Astrocyte (in vitro differentiated cells and primary cell): ENCODE measurements around the gene TBC1D5. TPM values are rescaled to one million over a fixed set of nuclear protein-coding genes. Genes with fewer than 3 reads are reported as not detected.
A peak's percentile ranks its signal among the peaks of the same experiment; 100 is the strongest.

Experiments used
- DNase-seq: peaks from one replicate; pipeline ENCODE4 v3.0.0-alpha.2; 2010; ENCODE audit warnings: low read depth
- FAIRE-seq: peaks from 2 replicates; lab custom pipeline; 2011; peaks lifted over from hg19 to GRCh38; lab: Jason Lieb, UNC
- H2AFZ ChIP-seq: 2 replicates; pipeline ENCODE4 v1.6.0; 2012; ENCODE audit warnings: low read depth, low read length, inconsistent platforms
- H3K27ac ChIP-seq: 2 replicates; pipeline ENCODE4 v1.5.1; 2011; ENCODE audit warnings: low read depth, low read length, inconsistent platforms
- H3K27me3 ChIP-seq: 2 replicates; pipeline ENCODE4 v1.6.0; 2011; ENCODE audit warnings: low read length, inconsistent platforms; ENCODE audit not compliant: insufficient read depth
- H3K36me3 ChIP-seq: 2 replicates; pipeline ENCODE4 v1.5.1; 2011; ENCODE audit warnings: low read length, inconsistent platforms; ENCODE audit not compliant: insufficient read depth
- H3K4me1 ChIP-seq: 2 replicates; pipeline ENCODE4 v1.5.1; 2011; ENCODE audit warnings: low read length, inconsistent platforms; ENCODE audit not compliant: insufficient read depth
- H3K4me2 ChIP-seq: 2 replicates; pipeline ENCODE4 v1.6.0; 2012; ENCODE audit warnings: low read length, inconsistent platforms
- H3K4me3 ChIP-seq: 2 replicates; pipeline ENCODE4 v1.5.1; 2011; ENCODE audit warnings: low read depth, mild to moderate bottlenecking, low read length, inconsistent platforms; ENCODE audit not compliant: insufficient read depth
- H3K79me2 ChIP-seq: 2 replicates; pipeline ENCODE4 v1.6.0; 2012; ENCODE audit warnings: mild to moderate bottlenecking, low read length, inconsistent platforms; ENCODE audit not compliant: insufficient read depth
- H3K9ac ChIP-seq: 2 replicates; pipeline ENCODE4 v1.6.0; 2012; ENCODE audit warnings: mild to moderate bottlenecking, low read length, inconsistent platforms
- H3K9me3 ChIP-seq: 2 replicates; pipeline ENCODE4 v1.5.1; 2012; ENCODE audit warnings: low read depth, mild to moderate bottlenecking, low read length, inconsistent platforms; ENCODE audit not compliant: insufficient read depth
- H4K20me1 ChIP-seq: 2 replicates; pipeline ENCODE4 v1.6.0; 2012; ENCODE audit warnings: low read length, inconsistent platforms; ENCODE audit not compliant: insufficient read depth
- H3K27ac Mint-ChIP-seq: one replicate; pipeline ENCODE4 v1.8.0; 2021; ENCODE audit warnings: mild to moderate bottlenecking, mixed read lengths; ENCODE audit not compliant: unreplicated experiment
- H3K27me3 Mint-ChIP-seq: one replicate; pipeline ENCODE4 v1.8.0; 2021; ENCODE audit warnings: low read depth, mixed read lengths; ENCODE audit not compliant: unreplicated experiment
- H3K36me3 Mint-ChIP-seq: one replicate; pipeline ENCODE4 v1.8.0; 2021; ENCODE audit warnings: low read depth, mixed read lengths; ENCODE audit not compliant: unreplicated experiment
- H3K4me1 Mint-ChIP-seq: one replicate; pipeline ENCODE4 v1.8.0; 2021; ENCODE audit warnings: low read depth, mixed read lengths; ENCODE audit not compliant: unreplicated experiment
- H3K4me3 Mint-ChIP-seq: one replicate; pipeline ENCODE4 v1.8.0; 2021; ENCODE audit warnings: mild to moderate bottlenecking, moderate library complexity, mixed read lengths; ENCODE audit not compliant: unreplicated experiment
- H3K9me3 Mint-ChIP-seq: one replicate; pipeline ENCODE4 v1.8.0; 2021; ENCODE audit warnings: mild to moderate bottlenecking, mixed read lengths; ENCODE audit not compliant: unreplicated experiment
- EZH2 ChIP-seq: IDR thresholded peaks from 2 replicates; pipeline ENCODE4 v1.6.1; 2012; ENCODE audit warnings: mild to moderate bottlenecking, low read length, inconsistent platforms; ENCODE audit not compliant: insufficient read depth
- total RNA-seq: library from RNA; stranded (reverse); gene quantifications from 2 replicates; pipeline ENCODE4 v1.2.1, GENCODE V29; 2021
- TF ChIP-seq, protein P1 (sequence below): IDR thresholded peaks from 2 replicates; pipeline ENCODE4 v1.5.1; 2011; ENCODE audit warnings: low read depth, mild to moderate bottlenecking, inconsistent platforms, low read length, moderate library complexity; ENCODE audit not compliant: insufficient read depth

Gene TBC1D5
- total RNA-seq, 1 donor from 2014 or later = 23.0 TPM

DNA sequence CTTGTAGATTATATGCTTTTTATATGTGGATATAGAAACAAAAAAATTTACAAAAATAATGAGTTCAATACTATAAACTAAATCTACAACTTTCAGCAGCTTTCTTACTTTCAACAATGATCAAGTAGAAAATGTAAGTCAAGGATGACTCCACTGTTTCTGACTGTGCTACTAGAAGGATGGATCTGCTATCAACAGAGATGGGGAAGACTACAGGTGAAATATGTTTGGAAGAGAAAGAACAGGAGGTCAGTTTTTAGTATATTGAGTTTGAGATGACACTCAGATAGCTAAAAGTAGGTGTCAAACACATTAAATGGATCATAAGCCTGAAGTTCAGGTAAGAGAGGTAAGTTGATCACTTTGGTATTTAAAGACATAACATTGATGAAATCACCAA, 107.5 kb downstream of the TBC1D5 start:
- Mint-ChIP-seq H3K36me3 (no peaks in the 10 kb centered on the region), H3K4me3 (no peak overlapping the region)
- peak overlapping the region; percentile 58 for H3K4me2 ChIP-seq

GRCh38 chr3:17634201-17634600, 108.2 kb downstream of the TBC1D5 start:
- Histone ChIP-seq H3K79me2 (no peaks in the 10 kb centered on the region), H3K4me3 (no peak overlapping the region), H2AFZ (no peak overlapping the region), H3K27me3 (no peaks in the 10 kb centered on the region), H4K20me1 (no peaks in the 10 kb centered on the region), H3K36me3 (no peaks in the 10 kb centered on the region), H3K9me3 (no peaks in the 10 kb centered on the region), H3K9ac (no peak overlapping the region), H3K4me2 (no peak overlapping the region), H3K27ac (no peak overlapping the region), H3K4me1 (peaks cover 21% of the 10 kb centered on the region)
- DNase-seq (no peak), FAIRE-seq (no peak)
- no peak for TF ChIP-seq EZH2
- TF ChIP-seq, protein P1, sequence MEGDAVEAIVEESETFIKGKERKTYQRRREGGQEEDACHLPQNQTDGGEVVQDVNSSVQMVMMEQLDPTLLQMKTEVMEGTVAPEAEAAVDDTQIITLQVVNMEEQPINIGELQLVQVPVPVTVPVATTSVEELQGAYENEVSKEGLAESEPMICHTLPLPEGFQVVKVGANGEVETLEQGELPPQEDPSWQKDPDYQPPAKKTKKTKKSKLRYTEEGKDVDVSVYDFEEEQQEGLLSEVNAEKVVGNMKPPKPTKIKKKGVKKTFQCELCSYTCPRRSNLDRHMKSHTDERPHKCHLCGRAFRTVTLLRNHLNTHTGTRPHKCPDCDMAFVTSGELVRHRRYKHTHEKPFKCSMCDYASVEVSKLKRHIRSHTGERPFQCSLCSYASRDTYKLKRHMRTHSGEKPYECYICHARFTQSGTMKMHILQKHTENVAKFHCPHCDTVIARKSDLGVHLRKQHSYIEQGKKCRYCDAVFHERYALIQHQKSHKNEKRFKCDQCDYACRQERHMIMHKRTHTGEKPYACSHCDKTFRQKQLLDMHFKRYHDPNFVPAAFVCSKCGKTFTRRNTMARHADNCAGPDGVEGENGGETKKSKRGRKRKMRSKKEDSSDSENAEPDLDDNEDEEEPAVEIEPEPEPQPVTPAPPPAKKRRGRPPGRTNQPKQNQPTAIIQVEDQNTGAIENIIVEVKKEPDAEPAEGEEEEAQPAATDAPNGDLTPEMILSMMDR = no peak
- no peak overlapping the region for H3K4me3 Mint-ChIP-seq
- peaks cover 26% of the 10 kb centered on the region for H3K4me1 Mint-ChIP-seq
- H3K9me3 Mint-ChIP-seq = peaks cover 2% of the 10 kb centered on the region
- H3K27ac Mint-ChIP-seq = no peak overlapping the region
- no peaks in the 10 kb centered on the region for H3K36me3 Mint-ChIP-seq
- H3K27me3 Mint-ChIP-seq = no peaks in the 10 kb centered on the region

More for the DNA sequence above, 107.5 kb downstream of the TBC1D5 start:
- Histone ChIP-seq H3K9ac (no peak overlapping the region), H2AFZ (no peak overlapping the region), H3K4me1 (peaks cover 27% of the 10 kb centered on the region), H3K27ac (no peak overlapping the region), H3K27me3 (no peaks in the 10 kb centered on the region), H3K4me3 (no peak overlapping the region), H3K36me3 (no peaks in the 10 kb centered on the region), H4K20me1 (no peaks in the 10 kb centered on the region), H3K9me3 (no peaks in the 10 kb centered on the region), H3K79me2 (no peaks in the 10 kb centered on the region)
- no peak for TF ChIP-seq EZH2
- TF ChIP-seq, protein P1 = no peak
- Mint-ChIP-seq H3K4me1 (peaks cover 29% of the 10 kb centered on the region), H3K9me3 (peaks cover 2% of the 10 kb centered on the region), H3K27ac (no peak overlapping the region), H3K27me3 (no peaks in the 10 kb centered on the region)
- DNase-seq (no peak), FAIRE-seq (no peak)

- no peak overlapping the region for H3K4me3 Mint-ChIP-seq
- H3K9me3 ChIP-seq = no peaks in the 10 kb centered on the region
- no peak for FAIRE-seq
Observed at GRCh38 chr3:17632401-17633100, 109.9 kb downstream of the TBC1D5 start.

More at GRCh38 chr3:17632401-17633100, 109.9 kb downstream of the TBC1D5 start:
- Histone ChIP-seq H3K36me3 (no peaks in the 10 kb centered on the region), H4K20me1 (no peaks in the 10 kb centered on the region), H2AFZ (no peak overlapping the region), H3K27me3 (no peaks in the 10 kb centered on the region), H3K4me1 (peaks cover 15% of the 10 kb centered on the region), H3K27ac (no peak overlapping the region), H3K79me2 (no peaks in the 10 kb centered on the region), H3K4me2 (peak overlapping the region; percentile 44), H3K4me3 (no peak overlapping the region), H3K9ac (no peak overlapping the region)
- H3K9me3 Mint-ChIP-seq = peaks cover 2% of the 10 kb centered on the region
- peaks cover 20% of the 10 kb centered on the region for H3K4me1 Mint-ChIP-seq
- no peaks in the 10 kb centered on the region for H3K36me3 Mint-ChIP-seq
- H3K27me3 Mint-ChIP-seq = no peaks in the 10 kb centered on the region
- TF ChIP-seq EZH2 = no peak
- TF ChIP-seq, protein P1 = no peak
- peak overlapping the region; percentile 55 for H3K27ac Mint-ChIP-seq
- DNase-seq = peak; percentile 82
